Neural cell (in vitro differentiated cells): ENCODE data around the gene FANCL.
"Not testable (repeated sequence)": the region's sequence is repeated elsewhere in the genome, so short reads cannot be mapped to it uniquely, and the experiment has no call there.

Experiments
- EP300 ChIP-seq: fragments of 450-650 bp; conservative IDR thresholded peaks from 2 replicates; pipeline ENCODE4 v1.6.1; 2014; ENCODE audit warnings: antibody characterized with exemption, mild to moderate bottlenecking, moderate library complexity; ENCODE audit not compliant: poor library complexity, severe bottlenecking
- RAD21 ChIP-seq: fragments of 450-650 bp; conservative IDR thresholded peaks from 2 replicates; pipeline ENCODE4 v1.6.1; 2014; ENCODE audit warnings: antibody characterized with exemption, mild to moderate bottlenecking, moderate library complexity
- TF ChIP-seq, protein P1 (sequence below): fragments of 450-650 bp; IDR thresholded peaks from 2 replicates; pipeline ENCODE4 v1.5.1; 2014; ENCODE audit warnings: antibody characterized with exemption, mild to moderate bottlenecking, moderate library complexity; ENCODE audit not compliant: poor library complexity, severe bottlenecking

DNA sequence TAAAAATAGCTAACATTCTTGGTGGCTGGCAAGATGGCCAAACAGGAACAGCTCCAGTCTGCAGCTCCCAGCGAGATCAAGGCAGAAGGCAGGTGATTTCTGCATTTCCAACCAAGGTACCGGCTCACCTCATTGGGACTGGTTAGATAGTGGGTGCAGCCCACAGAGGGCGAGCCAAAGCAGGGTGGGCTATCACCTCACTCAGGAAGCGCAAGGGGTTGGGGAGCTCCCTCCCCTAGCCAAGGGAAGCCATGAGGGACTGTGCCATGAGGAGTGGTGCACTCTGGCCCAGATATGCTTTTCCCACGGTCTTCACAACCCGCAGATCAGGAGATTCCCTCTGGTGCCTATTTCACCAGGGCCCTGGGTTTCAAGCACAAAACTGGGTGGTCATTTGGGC, 73.0 kb downstream of the FANCL start:
- TF ChIP-seq RAD21, EP300: not testable (repeated sequence)
- TF ChIP-seq, protein P1, sequence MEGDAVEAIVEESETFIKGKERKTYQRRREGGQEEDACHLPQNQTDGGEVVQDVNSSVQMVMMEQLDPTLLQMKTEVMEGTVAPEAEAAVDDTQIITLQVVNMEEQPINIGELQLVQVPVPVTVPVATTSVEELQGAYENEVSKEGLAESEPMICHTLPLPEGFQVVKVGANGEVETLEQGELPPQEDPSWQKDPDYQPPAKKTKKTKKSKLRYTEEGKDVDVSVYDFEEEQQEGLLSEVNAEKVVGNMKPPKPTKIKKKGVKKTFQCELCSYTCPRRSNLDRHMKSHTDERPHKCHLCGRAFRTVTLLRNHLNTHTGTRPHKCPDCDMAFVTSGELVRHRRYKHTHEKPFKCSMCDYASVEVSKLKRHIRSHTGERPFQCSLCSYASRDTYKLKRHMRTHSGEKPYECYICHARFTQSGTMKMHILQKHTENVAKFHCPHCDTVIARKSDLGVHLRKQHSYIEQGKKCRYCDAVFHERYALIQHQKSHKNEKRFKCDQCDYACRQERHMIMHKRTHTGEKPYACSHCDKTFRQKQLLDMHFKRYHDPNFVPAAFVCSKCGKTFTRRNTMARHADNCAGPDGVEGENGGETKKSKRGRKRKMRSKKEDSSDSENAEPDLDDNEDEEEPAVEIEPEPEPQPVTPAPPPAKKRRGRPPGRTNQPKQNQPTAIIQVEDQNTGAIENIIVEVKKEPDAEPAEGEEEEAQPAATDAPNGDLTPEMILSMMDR = not testable (repeated sequence)
